IPS-18c (cell line): ENCODE measurements around the gene ZNF678.
"Not testable (repeated sequence)": the region's sequence is repeated elsewhere in the genome, so short reads cannot be mapped to it uniquely, and the experiment has no call there.

Experiments
- H3K4me3 ChIP-seq: 2 replicates; pipeline ENCODE4 v1.7.0; 2013; ENCODE audit warnings: low read depth, mild to moderate bottlenecking, low read length, moderate library complexity; ENCODE audit not compliant: insufficient read depth
- H3K9me3 ChIP-seq: one replicate; pipeline ENCODE4 v1.6.1; 2013; ENCODE audit warnings: mild to moderate bottlenecking, low read length, moderate library complexity; ENCODE audit not compliant: control insufficient read depth, insufficient read depth

Gene ZNF678

DNA sequence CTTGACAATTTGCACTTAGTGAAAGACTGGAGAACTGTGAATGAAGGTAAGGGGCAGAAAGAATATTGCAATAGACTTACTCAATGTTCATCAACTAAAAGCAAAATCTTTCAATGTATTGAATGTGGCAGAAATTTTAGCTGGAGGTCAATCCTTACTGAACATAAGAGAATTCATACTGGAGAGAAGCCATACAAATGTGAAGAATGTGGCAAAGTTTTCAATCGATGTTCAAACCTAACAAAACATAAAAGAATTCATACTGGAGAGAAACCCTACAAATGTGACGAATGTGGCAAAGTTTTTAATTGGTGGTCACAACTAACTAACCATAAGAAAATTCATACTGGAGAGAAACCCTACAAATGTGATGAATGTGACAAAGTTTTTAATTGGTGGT is 91.1 kb downstream of the ZNF678 start:
- Histone ChIP-seq H3K9me3 (peaks cover 16% of the 10 kb centered on the region), H3K4me3 (no peak overlapping the region)

DNA sequence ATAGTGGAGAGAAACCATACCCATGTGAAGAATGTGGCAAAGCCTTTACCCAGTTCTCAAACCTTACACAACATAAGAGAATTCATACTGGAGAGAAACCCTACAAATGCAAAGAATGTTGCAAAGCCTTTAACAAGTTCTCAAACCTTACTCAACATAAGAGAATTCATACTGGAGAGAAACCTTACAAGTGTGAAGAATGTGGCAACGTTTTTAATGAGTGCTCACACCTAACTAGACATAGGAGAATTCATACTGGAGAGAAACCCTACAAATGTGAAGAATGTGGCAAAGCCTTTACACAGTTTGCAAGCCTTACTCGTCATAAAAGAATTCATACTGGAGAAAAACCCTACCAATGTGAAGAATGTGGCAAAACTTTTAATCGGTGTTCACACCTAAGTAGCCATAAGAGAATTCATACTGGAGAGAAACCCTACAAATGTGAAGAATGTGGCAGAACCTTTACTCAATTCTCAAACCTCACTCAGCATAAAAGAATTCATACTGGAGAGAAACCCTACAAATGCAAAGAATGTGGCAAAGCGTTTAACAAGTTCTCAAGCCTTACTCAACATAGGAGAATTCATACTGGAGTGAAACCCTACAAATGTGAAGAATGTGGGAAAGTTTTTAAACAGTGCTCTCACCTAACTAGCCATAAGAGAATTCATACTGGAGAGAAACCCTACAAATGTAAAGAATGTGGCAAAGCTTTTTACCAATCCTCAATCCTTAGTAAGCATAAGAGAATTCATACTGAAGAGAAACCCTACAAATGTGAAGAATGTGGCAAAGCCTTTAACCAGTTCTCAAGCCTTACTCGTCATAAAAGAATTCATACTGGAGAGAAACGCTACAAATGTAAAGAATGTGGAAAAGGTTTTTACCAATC is 91.7 kb downstream of the ZNF678 start:
- Histone ChIP-seq H3K4me3 (no peak overlapping the region), H3K9me3 (peaks cover 18% of the 10 kb centered on the region)

DNA sequence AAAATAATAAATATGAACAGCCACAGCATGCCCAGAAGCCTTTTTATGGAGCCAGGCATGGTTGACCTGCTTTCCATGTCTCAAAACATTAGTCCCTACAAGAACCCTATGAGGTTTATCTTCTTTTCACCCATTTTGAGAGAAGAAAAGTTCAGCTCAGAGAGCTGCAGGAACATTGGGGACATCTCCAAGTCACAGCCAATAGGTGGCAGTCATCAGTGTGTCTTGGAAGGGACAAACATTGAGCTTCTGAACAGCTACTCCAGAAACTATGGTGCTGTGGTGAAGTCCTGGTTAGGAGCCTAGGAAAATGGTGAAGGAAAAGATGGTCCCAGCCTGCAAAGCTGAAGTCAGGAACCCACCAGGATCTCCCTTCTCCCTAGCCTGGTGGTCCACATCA is 98.1 kb downstream of the ZNF678 start:
- peaks cover 15% of the 10 kb centered on the region for H3K9me3 ChIP-seq
- H3K4me3 ChIP-seq: no peak overlapping the region

DNA sequence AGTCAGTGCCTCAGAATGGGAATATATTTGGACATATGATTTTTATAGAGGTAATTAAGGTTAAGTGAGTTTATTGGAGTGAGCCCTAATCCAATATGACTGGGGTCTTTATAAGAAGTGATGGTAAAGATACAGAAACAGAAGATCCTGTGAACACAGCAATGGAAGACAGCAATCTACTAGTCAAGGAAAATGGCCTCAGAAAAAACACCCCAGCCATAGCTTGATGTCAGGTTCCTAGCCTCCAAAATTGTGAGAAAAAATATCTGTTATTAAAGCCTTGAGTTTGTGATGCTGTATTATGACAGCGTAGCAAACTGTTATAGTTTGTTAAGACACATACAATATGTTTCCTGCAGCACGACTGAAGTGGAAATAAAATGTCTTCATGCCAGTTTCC is 99.6 kb downstream of the ZNF678 start:
- Histone ChIP-seq H3K9me3 (peaks cover 15% of the 10 kb centered on the region), H3K4me3 (no peak overlapping the region)

DNA sequence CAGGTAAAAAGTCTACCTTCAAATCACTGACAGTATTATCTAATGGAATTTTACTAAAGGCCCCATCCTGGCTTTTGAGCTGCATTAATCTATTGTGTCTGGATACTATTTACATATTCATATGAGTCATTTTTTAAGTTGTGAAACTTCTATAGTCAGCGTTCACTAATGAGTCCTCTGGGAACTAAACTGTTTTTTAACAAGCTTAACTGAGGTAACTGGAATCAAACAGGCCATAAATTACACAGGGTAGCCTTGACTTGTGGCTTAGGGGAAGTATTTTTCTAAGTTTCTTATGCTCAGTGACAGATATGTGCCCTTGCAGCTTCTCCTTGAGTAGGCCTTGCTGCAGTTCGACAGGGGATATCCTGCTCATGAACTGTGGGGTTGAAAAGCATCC is 102.9 kb downstream of the ZNF678 start:
- peaks cover 16% of the 10 kb centered on the region for H3K9me3 ChIP-seq
- H3K4me3 ChIP-seq: no peak overlapping the region

DNA sequence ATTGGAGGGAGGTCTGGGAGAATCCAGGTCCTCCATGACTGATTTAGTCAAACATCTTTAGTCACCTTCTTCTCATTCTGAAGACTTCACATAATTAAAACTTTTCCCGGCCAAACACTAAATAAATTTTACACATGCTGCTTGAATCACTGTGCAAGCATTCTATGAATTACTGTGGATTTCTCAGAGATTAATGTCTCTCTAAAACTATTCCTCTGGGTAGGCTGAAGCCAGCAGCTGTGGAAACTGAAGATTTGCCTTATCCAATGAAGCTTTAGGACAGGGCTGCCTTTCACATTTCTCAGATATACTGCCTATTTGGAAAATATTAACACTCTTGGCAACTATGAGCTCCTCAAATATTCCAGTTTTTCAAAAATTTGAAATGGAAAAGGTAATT is 110.1 kb downstream of the ZNF678 start:
- Histone ChIP-seq H3K9me3 (peaks cover 13% of the 10 kb centered on the region), H3K4me3 (no peak overlapping the region)

DNA sequence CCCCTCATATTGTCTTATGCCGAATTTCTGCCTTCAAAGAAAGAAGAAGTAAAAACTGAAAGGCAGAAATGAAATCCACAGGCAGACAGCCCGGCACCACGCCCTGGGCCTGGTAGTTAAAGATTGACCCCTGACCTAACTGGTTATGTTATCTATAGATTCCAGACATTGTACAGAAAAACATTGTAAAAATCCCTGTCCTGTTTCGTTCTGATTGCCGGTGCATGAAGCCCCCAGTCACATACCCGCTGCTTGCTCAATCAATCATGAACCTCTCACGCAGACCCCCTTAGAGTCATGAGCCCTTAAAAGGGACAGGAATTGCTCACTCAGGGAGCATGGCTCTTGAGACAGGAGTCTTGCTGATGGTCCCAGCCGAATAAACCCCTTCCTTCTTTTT is 122.5 kb downstream of the ZNF678 start:
- H3K4me3 ChIP-seq: no peak overlapping the region
- H3K9me3 ChIP-seq: peaks cover 1% of the 10 kb centered on the region

DNA sequence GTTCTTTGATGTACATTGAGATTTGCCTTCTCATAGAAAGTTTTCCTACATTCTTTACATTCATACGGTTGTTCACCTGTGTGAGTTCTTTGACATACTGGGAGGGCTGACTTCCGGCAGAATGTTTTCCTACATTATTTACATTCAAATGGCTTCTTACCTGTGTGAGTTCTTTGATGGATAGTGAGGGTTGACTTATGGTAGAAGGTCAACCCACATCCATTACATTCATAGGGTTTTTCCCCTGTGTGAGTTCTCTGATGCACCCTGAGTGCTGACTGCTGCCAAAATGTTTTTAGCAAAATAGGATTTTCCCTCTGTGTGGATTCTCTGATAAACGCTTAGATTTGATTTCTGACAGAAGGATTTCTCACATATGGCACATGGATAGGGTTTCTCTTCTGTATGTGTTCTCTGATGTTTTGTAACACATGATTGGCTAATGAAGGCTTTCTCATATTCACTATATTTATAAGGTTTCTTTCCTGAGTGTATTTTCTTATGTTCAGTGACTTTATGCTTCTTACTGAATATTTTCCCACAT is 134.0 kb downstream of the ZNF678 start:
- peaks cover 4% of the 10 kb centered on the region for H3K9me3 ChIP-seq

DNA sequence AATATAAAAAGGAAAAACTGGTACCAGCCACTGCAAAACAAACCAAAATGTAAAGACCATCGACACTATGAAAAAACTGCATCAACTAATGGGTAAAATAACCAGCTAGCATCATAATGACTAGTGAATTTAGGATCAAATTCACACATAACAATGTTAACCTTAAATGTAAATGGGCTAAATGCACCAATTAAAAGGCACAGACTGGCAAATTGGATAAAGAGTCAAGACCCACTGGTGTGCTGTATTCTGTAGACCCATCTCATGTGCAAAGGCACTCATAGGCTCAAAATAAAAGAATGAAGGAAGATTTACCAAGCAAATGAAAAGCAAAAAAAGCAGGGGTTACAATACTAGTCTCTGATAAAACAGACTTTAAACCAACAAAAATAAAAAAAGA is 138.3 kb downstream of the ZNF678 start:
- H3K4me3 ChIP-seq, H3K9me3 ChIP-seq: not testable (repeated sequence)

More for the DNA sequence above, 134.0 kb downstream of the ZNF678 start:
- H3K4me3 ChIP-seq: no peak overlapping the region

DNA sequence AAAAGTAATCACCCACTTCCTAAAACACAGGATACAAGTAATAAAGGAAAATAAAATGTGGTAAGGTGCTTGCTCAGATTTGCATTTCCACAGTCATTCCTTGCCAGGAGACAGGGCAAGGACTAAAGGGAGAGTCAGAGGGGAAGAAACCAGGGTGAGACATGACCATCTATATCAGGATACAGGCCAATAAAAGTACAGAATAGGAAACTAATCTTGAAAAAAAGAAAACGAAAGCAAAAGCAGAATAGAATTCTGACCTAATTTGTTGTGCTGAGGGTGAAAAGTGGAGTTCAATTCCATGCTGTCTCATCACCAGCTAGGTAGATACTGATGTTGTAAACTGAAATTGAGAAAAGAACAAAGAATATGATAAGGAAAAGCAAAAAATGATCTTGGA is 144.5 kb downstream of the ZNF678 start:
- peaks cover 6% of the 10 kb centered on the region for H3K9me3 ChIP-seq

DNA sequence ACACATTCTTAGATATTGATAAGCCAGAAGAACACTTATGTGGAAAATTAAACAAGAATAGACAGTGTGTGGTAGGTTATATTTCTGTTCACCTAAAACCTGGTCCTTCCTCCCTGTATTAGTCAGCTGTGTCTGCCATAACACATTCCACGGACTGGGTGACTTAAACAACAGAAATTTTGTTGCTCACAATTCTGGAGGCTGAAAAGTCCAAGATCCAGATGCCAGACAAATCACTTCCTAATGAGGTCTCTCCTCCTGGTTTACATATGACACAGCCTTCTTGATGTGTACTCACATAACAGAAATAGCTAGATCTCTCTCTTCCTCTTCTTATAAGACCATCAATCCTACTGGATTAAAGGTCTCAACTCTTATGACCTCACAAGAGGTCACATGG is 146.1 kb downstream of the ZNF678 start:
- peaks cover 6% of the 10 kb centered on the region for H3K9me3 ChIP-seq
- no peak overlapping the region for H3K4me3 ChIP-seq

More for the DNA sequence above, 144.5 kb downstream of the ZNF678 start:
- no peak overlapping the region for H3K4me3 ChIP-seq

DNA sequence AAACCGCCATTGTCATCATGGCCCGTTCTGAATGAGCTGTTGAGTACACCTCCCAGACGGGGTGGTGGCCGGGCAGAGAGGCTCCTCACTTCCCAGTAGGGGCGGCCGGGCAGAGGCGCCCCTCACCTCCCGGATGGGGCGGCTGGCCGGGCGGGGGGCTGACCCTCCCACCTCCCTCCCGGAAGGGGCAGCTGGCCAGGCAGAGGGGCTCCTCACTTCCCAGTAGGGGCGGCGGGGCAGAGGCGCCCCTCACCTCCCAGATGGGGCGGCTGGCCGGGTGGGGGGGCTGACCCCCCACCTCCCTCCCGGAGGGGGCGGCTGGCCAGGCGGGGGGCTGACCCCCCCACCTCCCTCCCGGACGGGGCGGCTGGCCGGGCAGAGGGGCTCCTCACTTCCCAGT is 147.1 kb downstream of the ZNF678 start:
- not testable (repeated sequence) for H3K4me3 ChIP-seq

DNA sequence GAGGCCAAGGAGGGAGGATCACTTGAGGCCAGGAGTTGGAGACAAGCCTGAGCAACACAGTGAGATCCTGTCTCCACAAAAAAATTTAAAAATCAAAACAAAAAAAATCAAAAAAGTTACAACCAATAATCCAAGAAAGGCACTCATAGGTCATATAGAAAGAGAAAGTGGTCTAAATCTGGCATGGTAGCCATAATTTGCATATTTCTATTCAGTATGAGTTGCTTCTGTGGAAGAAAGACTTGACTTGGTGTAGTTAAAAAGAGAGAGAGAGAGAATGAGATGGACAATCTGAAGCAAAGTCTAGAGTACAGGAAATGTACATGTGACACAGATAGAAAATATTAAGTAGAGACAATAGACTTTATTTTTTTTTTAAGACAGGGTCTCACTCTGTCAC is 149.3 kb downstream of the ZNF678 start:
- H3K9me3 ChIP-seq: peaks cover 5% of the 10 kb centered on the region
- H3K4me3 ChIP-seq: no peak overlapping the region

More for the DNA sequence above, 147.1 kb downstream of the ZNF678 start:
- not testable (repeated sequence) for H3K9me3 ChIP-seq

DNA sequence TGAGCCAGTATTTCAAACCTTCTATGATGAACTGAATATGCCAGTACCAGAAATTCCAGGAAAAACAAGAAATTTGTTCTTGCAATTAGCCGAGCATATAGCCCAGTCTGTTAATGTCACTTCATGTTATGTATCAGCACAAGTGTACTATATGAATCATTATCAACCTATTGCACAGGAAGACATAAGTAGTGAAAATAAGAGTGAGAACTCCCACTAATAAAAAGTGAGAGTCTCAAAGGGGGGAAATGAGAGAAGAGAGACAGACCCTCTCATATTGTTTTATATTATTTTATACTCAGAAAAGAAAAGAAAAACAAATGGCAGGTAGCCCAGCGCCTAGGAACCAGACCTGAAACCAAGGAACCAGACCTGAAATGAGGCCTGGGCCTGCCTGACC is 155.6 kb downstream of the ZNF678 start:
- H3K4me3 ChIP-seq: no peak overlapping the region
- peaks cover 17% of the 10 kb centered on the region for H3K9me3 ChIP-seq

DNA sequence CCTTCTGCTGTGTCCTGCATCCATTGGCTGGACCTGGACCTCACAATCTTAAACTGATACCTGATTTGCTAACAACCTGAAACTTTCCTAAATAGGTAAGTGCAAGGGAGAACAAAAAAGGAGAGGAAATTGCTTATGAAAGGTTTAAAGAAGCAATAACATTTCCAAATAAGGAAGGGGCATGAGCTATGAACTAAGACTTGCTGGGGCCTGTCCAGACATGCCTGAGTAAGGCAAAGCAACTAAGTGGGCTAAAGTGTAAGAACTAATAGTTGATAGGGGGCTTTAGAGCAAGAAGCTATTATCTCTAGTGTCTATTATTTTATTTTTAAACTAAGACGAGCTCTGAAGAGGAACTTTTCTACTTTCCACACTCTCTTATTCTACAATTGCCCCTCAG is 160.1 kb downstream of the ZNF678 start:
- Histone ChIP-seq H3K4me3 (no peak overlapping the region), H3K9me3 (peaks cover 13% of the 10 kb centered on the region)

DNA sequence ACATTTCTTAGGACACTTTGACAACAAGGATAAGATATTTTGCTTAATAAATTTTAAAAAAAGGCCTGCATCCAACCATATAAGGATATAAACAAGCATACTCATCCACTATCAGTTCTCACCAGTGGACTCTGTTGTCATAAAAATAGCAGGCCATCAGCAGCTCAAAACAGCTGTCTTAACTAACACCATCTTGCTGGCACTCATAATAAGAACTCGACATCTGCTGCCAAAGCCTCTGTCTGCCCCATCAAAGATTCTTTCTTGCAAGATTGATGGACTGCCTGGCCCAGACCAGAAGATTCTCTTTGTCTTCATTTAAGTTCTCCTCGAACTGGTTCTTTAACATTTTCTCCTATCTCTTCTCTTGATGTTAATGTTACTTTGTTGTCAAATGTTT is 161.7 kb downstream of the ZNF678 start:
- no peak overlapping the region for H3K4me3 ChIP-seq

DNA sequence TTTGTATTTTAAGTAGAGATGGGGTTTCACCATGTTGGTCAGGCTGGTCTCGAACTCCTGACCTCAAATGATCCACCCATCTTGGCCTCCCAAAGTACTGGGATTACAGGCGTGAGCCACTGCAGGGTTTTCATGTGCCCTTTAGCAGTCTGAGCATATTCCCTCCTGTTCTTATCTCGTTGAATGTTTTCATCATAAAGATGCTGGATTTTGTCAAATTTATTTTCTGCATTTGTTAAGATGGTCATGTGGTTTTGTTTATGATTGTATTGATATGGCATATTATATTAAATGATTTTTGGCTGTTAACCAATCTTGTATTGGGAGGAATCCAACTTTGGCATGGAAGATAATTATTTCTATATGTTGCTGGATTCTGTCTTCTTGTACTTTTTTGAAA is 163.0 kb downstream of the ZNF678 start:
- no peak overlapping the region for H3K4me3 ChIP-seq
- peaks cover 5% of the 10 kb centered on the region for H3K9me3 ChIP-seq

More for the DNA sequence above, 161.7 kb downstream of the ZNF678 start:
- peaks cover 13% of the 10 kb centered on the region for H3K9me3 ChIP-seq
